ENCODE data around the gene FAM228A.

GRCh38 chr2:24174851-24175277, at the start of gene FAM228A:
- TF ChIP-seq, protein P1, sequence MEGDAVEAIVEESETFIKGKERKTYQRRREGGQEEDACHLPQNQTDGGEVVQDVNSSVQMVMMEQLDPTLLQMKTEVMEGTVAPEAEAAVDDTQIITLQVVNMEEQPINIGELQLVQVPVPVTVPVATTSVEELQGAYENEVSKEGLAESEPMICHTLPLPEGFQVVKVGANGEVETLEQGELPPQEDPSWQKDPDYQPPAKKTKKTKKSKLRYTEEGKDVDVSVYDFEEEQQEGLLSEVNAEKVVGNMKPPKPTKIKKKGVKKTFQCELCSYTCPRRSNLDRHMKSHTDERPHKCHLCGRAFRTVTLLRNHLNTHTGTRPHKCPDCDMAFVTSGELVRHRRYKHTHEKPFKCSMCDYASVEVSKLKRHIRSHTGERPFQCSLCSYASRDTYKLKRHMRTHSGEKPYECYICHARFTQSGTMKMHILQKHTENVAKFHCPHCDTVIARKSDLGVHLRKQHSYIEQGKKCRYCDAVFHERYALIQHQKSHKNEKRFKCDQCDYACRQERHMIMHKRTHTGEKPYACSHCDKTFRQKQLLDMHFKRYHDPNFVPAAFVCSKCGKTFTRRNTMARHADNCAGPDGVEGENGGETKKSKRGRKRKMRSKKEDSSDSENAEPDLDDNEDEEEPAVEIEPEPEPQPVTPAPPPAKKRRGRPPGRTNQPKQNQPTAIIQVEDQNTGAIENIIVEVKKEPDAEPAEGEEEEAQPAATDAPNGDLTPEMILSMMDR (IDR thresholded peaks at IDR 0.05; ENCODE audit: poor library complexity): no peak
- no peak for TF ChIP-seq EZH2 (IDR thresholded peaks at IDR 0.05; ENCODE audit: borderline replicate concordance)
